Adrenal gland (tissue), 12 donors: ENCODE results near the gene TMEM40. TPM values are rescaled to one million over a fixed set of nuclear protein-coding genes. Genes with fewer than 3 reads are reported as not detected.
"Not testable (repeated sequence)": the region's sequence is repeated elsewhere in the genome, so short reads cannot be mapped to it uniquely, and the experiment has no call there.

ENCODE experiments used
- DNase-seq, 7 donors: peaks; one replicate each; pipeline ENCODE4 v3.0.0-alpha.2; 2019 to 2020
- H3K27ac ChIP-seq, 5 donors: fragments of 200-600 bp; sonication (generic) in 4 of 5; 1 replicate in 3 of 5; 2 replicates in 2 of 5; pipeline versions ENCODE4 v1.5.1 to v1.8.0; 2016 to 2020; ENCODE audit warnings: mild to moderate bottlenecking in 1 of 5
- H3K27me3 ChIP-seq: fragments of 200-600 bp; 2 replicates; pipeline ENCODE4 v1.8.0; 2021
- H3K36me3 ChIP-seq, 2 donors: fragments of 200-600 bp; replicated peaks in 1 of 2; 1 replicate in 1 of 2; 2 replicates in 1 of 2; pipeline versions ENCODE4 v1.5.1 to v1.8.0; 2018 to 2022
- H3K4me1 ChIP-seq, 2 donors: fragments of 200-600 bp; replicated peaks in 1 of 2; 1 replicate in 1 of 2; 2 replicates in 1 of 2; pipeline versions ENCODE4 v1.5.1 to v1.8.0; 2018 to 2021
- H3K4me3 ChIP-seq, 4 donors: fragments of 200-600 bp; sonication (generic) in 3 of 4; one replicate each; pipeline ENCODE4 v1.5.1; 2016 to 2018
- H3K9me3 ChIP-seq, 3 donors: fragments of 200-600 bp; sonication (generic) in 1 of 3; replicated peaks in 1 of 3; 1 replicate in 2 of 3; 2 replicates in 1 of 3; pipeline versions ENCODE4 v1.5.1 to v1.8.0; 2016 to 2021
- POLR2A ChIP-seq, 2 donors: fragments of 450-650 bp; IDR thresholded peaks; one replicate each; pipeline ENCODE4 v1.6.1; 2017; ENCODE audit warnings: antibody characterized with exemption in 2 of 2, mild to moderate bottlenecking in 2 of 2, moderate library complexity in 1 of 2
- WGBS, 4 donors: extraction: QIAGEN DNeasy Blood & Tissue Kit in 2 of 4; methylation state at CpG; one replicate each; pipeline versions ENCODE4 v1.1.5 to v1.1.7; 2013 to 2017; 5-methylcytosine and 5-hydroxymethylcytosine counted together
- intact Hi-C, 2 donors: fragments of 100-400 bp; cut with DNase I; formaldehyde crosslinking; loops; one replicate each; pipeline versions ENCODE4 v1.14.1 to v1.15.0; 2022 to 2023
- polyA plus RNA-seq, 3 donors: library from polyadenylated mRNA; stranded (reverse); fragments of 200-250 nt in 2 of 3; fragments of 350-450 nt in 1 of 3; fragmentation: Illumina TruSeq in 1 of 3; extraction: RNeasy Lipid Tissue Mini Kit (QIAGEN cat#74804) in 1 of 3; gene quantifications; one replicate each; pipeline ENCODE4 v1.2.3, GENCODE V29; 2013 to 2014
- total RNA-seq, 9 donors: library from RNA; depleted of rRNA in 4 of 9; stranded (reverse); fragments of >200 nt in 4 of 9; fragments of 120-200 nt in 1 of 9; fragmentation: NEBNext Ultra II Directional in 1 of 9; extraction: Animal tissue kit (Norgen Biotek cat#: 25700) in 1 of 9; gene quantifications; one replicate each; pipeline versions ENCODE4 v1.1.0 to v1.2.4, GENCODE V29; 2013 to 2023
- TF ChIP-seq, protein P1 (sequence below), 6 experiments: fragments of 450-650 bp in 4 of 6; fragments of 200-600 bp in 2 of 6; sonication (generic) in 1 of 6; IDR thresholded peaks; 1 replicate in 5 of 6; 2 replicates in 1 of 6; pipeline versions ENCODE4 v1.5.1 to v1.8.0; 2016 to 2021; ENCODE audit warnings: antibody characterized with exemption in 6 of 6, mild to moderate bottlenecking in 2 of 6, moderate library complexity in 1 of 6
- donor health status: healthy with polysubstance abuse.
- donor health status: Bipolar disorder and iron deficiency.
- donor health status: DM: yes; HTN: yes; CAD: no.
- donor health status: DM: no; HTN: no; CAD: no.
- donor health status: DM: no; HTN: no; CAD: no.
- donor health status: DM: yes; HTN: yes; CAD: no.

The TMEM40 gene
- total and polyA plus RNA-seq, 12 donors = 0.17 to 1.5 (median 1.00) TPM; not detected in 8

DNA sequence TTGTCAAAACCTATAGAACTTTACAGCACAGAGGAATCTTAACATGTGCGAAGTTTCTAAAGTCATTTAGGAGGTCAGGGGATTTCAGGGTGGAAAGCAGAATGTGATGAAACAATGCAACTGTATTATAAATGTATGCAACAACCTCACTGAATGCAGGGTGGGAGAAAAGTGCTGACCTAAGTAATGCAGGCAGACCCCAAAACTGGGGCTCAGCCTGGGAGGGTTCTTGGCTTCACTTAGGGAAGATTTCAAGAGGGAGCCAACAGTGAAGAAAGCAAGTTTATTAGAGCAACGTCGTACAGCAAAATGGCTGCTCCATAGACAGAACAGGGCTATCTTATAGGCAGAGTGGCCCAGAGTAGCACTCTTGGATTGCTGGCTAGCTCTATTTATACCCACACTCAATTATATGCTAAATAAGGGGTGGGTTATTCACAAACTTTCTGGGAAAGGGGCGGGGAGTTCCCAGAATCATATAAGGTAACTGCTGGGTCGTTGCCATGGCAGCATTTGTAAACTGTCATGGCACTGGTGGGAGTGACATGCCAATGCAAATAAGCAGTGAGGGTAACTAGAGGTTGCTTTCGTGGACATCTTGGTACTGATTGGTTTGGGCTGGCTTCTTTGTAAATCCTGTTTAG, 23.2 kb upstream of the TMEM40 start:
- TF ChIP-seq, protein P1, sequence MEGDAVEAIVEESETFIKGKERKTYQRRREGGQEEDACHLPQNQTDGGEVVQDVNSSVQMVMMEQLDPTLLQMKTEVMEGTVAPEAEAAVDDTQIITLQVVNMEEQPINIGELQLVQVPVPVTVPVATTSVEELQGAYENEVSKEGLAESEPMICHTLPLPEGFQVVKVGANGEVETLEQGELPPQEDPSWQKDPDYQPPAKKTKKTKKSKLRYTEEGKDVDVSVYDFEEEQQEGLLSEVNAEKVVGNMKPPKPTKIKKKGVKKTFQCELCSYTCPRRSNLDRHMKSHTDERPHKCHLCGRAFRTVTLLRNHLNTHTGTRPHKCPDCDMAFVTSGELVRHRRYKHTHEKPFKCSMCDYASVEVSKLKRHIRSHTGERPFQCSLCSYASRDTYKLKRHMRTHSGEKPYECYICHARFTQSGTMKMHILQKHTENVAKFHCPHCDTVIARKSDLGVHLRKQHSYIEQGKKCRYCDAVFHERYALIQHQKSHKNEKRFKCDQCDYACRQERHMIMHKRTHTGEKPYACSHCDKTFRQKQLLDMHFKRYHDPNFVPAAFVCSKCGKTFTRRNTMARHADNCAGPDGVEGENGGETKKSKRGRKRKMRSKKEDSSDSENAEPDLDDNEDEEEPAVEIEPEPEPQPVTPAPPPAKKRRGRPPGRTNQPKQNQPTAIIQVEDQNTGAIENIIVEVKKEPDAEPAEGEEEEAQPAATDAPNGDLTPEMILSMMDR (IDR thresholded peaks at IDR 0.05) = no peak
- TF ChIP-seq POLR2A (IDR thresholded peaks at IDR 0.05) = no peak
- DNase-seq = peak in 3 of 7 donors; percentile 27 to 66 (median 52)
- 60 to 77% (median 72%) methylated on average over 6 of the region's 6 CpGs for WGBS, 4 donors
- Histone ChIP-seq H3K36me3 (no peaks in the 10 kb centered on the region), H3K27me3 (peaks cover 5% of the 10 kb centered on the region), H3K4me3 (no peak overlapping the region), H3K9me3 (no peaks in the 10 kb centered on the region), H3K4me1 (no peaks in the 10 kb centered on the region), H3K27ac (no peak overlapping the region)
- intact Hi-C loops = no loop called here

DNA sequence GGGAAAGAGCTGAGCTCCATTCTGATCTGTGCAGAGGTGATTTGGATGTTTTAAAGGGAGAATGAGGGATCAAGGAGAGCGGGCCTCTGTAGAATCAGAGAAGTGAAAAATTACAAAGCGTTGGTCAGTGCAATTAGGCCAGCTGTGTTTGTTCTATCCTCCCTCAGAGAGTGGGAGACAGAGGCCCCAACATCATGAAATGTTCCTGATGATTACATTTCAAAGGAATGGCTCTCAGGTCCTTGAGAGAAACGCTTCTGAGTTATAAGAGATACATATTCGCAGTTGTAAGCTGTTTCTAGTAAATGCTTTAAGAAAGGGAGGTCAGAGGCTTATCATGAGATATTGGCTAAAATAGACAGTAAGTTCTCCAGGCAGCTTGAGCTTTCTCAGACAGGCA, 21.7 kb upstream of the TMEM40 start:
- DNase-seq = no peak
- 58 to 74% (median 66%) methylated on average over 4 of the region's 4 CpGs for WGBS, 4 donors
- Histone ChIP-seq H3K27me3 (peaks cover 5% of the 10 kb centered on the region), H3K36me3 (no peaks in the 10 kb centered on the region), H3K27ac (no peak overlapping the region), H3K4me3 (no peak overlapping the region), H3K9me3 (no peaks in the 10 kb centered on the region), H3K4me1 (no peaks in the 10 kb centered on the region)
- intact Hi-C loops = no loop called here
- TF ChIP-seq, protein P1 (IDR thresholded peaks at IDR 0.05) = no peak
- no peak for TF ChIP-seq POLR2A (IDR thresholded peaks at IDR 0.05)

DNA sequence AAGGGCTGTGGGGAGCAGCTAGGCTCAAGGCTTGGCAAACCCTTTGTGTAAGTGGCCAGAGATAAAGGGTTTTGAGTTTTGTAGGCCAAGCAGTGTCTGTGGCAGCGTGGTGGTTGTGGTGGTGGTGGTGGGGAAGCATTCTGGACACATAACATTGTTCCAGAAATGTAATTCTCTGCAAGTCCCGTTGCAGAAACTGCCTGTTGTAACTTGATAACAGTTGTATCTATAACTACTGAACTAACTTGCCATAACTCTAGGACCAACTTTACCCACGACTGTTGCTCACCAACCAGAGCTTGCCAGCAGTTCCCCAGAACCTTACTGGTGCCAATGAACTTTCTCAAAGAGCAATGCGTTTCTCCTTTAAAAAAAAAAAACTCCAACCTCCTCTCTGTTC, 18.1 kb upstream of the TMEM40 start:
- DNase-seq = no peak
- intact Hi-C loops = no loop called here
- no peaks in the 10 kb centered on the region for H3K4me1 ChIP-seq

DNA sequence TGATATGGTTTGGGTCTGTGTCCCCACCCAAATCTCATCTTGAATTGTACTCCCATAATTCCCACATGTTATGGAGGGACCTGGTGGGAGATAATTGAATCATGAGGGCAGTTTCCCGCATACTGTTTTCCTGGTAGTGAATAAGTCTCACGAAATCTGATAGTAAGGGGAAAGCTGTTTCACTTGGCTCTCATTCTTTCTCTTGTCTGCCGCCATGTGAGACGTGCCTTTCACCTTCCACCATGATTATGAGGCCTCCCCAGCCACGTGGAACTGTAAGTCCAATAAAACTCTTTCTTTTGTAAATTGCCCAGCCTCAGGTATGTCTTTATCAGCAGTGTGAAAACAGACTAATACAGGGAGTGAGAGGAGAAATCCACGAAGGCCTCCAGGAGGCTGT, 16.9 kb upstream of the TMEM40 start:
- H3K4me3 ChIP-seq, H3K27me3 ChIP-seq, DNase-seq, intact Hi-C loops, H3K27ac ChIP-seq, H3K4me1 ChIP-seq, H3K9me3 ChIP-seq, H3K36me3 ChIP-seq: not testable (repeated sequence)
- WGBS, 4 donors = 73 to 74% (median 74%) methylated on average over 6 of the region's 6 CpGs

More for the DNA sequence above, 18.1 kb upstream of the TMEM40 start:
- no peaks in the 10 kb centered on the region for H3K9me3 ChIP-seq
- no peaks in the 10 kb centered on the region for H3K27me3 ChIP-seq
- 62 to 74% (median 67%) methylated on average over 4 of the region's 4 CpGs for WGBS, 4 donors
- no peaks in the 10 kb centered on the region for H3K36me3 ChIP-seq
- H3K4me3 ChIP-seq = no peak overlapping the region
- no peak overlapping the region for H3K27ac ChIP-seq
- no peak for TF ChIP-seq POLR2A (IDR thresholded peaks at IDR 0.05)

DNA sequence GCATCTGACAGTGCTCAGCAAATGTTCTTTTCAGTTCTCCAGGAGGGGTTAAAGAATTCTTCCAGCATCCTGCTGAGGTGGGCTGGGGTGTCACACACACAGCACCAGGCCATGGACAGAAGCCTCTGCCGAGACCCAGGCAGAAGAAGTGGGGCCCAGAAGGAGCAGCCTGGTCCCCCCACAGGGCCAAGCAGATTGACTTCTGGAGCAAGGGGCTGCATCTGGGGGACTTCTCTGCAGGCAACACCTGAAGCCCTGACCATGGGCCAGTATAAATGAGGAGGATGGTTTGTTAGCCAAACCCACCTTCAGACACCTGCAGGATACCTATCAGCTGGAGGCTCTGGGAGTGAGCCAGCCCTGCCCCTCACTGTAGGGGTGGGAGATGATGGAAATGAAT, 16.2 kb upstream of the TMEM40 start:
- no peak for DNase-seq

More for the DNA sequence above, 16.2 kb upstream of the TMEM40 start:
- Histone ChIP-seq H3K4me3 (no peak overlapping the region), H3K9me3 (no peaks in the 10 kb centered on the region), H3K4me1 (no peaks in the 10 kb centered on the region), H3K36me3 (no peaks in the 10 kb centered on the region), H3K27me3 (no peaks in the 10 kb centered on the region), H3K27ac (no peak overlapping the region)
- intact Hi-C loops = no loop called here
- 64 to 100% (median 75%) methylated on average over 1 of the region's 1 CpG for WGBS, 4 donors
- no peak for TF ChIP-seq POLR2A (IDR thresholded peaks at IDR 0.05)
- TF ChIP-seq, protein P1 (IDR thresholded peaks at IDR 0.05) = no peak
